ENCODE results near the gene HOXA3. TPM values are rescaled to one million over a fixed set of nuclear protein-coding genes. Genes with fewer than 3 reads are reported as not detected.

HOXA3 gene
- total and polyA plus RNA-seq, 2 of the 13 experiments (the other 11 are each of a cell fraction or from before 2014, with no cell fraction given), result 2.9 to 4.6 TPM

GRCh38 chr7:27130540-27131389, 21.6 kb downstream of the HOXA3 start, which contains the start of gene HOXA4 (continued):
- TF ChIP-seq, protein P1, sequence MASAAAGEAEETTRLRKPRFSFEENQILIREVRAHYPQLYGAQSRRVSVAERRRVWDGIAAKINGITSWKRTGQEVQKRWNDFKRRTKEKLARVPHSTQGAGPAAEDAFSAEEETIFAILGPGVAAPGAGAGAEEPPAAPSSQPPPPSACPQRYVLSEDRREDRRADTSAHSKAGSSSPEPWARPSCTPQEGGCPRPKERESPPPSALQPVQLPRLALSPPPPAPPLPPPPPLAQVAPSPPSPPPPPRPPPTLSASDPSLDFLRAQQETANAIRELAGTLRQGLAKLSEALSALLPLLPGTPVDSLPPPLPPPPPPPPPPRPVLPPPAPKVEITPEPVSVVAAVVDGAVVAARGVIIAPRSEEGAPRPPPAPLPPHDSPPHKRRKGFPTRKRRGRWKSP (CRISPR knock-in tag; IDR thresholded peaks at IDR 0.05), result peak; percentile 87
- TF ChIP-seq FLYWCH1 (CRISPR knock-in tag; IDR thresholded peaks at IDR 0.05), result no peak
- TF ChIP-seq ASH2L (IDR thresholded peaks at IDR 0.05; ENCODE audit: insufficient read length, low read depth, low read length), result peak; percentile 69
- no peak for TF ChIP-seq ZNF382 (CRISPR knock-in tag; IDR thresholded peaks at IDR 0.05; ENCODE audit: borderline replicate concordance)
- TF ChIP-seq ATAD3A (CRISPR knock-in tag; IDR thresholded peaks at IDR 0.05), result no peak
- no peak for TF ChIP-seq CEBPG (CRISPR knock-in tag; IDR thresholded peaks at IDR 0.05)
- TF ChIP-seq, protein P2, sequence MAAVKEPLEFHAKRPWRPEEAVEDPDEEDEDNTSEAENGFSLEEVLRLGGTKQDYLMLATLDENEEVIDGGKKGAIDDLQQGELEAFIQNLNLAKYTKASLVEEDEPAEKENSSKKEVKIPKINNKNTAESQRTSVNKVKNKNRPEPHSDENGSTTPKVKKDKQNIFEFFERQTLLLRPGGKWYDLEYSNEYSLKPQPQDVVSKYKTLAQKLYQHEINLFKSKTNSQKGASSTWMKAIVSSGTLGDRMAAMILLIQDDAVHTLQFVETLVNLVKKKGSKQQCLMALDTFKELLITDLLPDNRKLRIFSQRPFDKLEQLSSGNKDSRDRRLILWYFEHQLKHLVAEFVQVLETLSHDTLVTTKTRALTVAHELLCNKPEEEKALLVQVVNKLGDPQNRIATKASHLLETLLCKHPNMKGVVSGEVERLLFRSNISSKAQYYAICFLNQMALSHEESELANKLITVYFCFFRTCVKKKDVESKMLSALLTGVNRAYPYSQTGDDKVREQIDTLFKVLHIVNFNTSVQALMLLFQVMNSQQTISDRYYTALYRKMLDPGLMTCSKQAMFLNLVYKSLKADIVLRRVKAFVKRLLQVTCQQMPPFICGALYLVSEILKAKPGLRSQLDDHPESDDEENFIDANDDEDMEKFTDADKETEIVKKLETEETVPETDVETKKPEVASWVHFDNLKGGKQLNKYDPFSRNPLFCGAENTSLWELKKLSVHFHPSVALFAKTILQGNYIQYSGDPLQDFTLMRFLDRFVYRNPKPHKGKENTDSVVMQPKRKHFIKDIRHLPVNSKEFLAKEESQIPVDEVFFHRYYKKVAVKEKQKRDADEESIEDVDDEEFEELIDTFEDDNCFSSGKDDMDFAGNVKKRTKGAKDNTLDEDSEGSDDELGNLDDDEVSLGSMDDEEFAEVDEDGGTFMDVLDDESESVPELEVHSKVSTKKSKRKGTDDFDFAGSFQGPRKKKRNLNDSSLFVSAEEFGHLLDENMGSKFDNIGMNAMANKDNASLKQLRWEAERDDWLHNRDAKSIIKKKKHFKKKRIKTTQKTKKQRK (IDR thresholded peaks at IDR 0.05; ENCODE audit: low read length), result no peak
- TF ChIP-seq ZSCAN21 (CRISPR knock-in tag; IDR thresholded peaks at IDR 0.05; ENCODE audit: borderline replicate concordance), result no peak; the same call in 1 of the 2 replicates
- TF ChIP-seq, protein P3, sequence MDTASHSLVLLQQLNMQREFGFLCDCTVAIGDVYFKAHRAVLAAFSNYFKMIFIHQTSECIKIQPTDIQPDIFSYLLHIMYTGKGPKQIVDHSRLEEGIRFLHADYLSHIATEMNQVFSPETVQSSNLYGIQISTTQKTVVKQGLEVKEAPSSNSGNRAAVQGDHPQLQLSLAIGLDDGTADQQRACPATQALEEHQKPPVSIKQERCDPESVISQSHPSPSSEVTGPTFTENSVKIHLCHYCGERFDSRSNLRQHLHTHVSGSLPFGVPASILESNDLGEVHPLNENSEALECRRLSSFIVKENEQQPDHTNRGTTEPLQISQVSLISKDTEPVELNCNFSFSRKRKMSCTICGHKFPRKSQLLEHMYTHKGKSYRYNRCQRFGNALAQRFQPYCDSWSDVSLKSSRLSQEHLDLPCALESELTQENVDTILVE (CRISPR knock-in tag; IDR thresholded peaks at IDR 0.05), result no peak
- no peak for TF ChIP-seq ZEB1 (IDR thresholded peaks at IDR 0.05; ENCODE audit: insufficient replicate concordance, low read depth)
- peak; percentile 52; the same call in 1 of the 2 replicates for TF ChIP-seq ZFP37 (CRISPR knock-in tag; IDR thresholded peaks at IDR 0.05; ENCODE audit: borderline replicate concordance)
- peak; percentile 87 for TF ChIP-seq CHD2 (IDR thresholded peaks at IDR 0.05; ENCODE audit: low read depth, low read length)
- TF ChIP-seq, protein P4, sequence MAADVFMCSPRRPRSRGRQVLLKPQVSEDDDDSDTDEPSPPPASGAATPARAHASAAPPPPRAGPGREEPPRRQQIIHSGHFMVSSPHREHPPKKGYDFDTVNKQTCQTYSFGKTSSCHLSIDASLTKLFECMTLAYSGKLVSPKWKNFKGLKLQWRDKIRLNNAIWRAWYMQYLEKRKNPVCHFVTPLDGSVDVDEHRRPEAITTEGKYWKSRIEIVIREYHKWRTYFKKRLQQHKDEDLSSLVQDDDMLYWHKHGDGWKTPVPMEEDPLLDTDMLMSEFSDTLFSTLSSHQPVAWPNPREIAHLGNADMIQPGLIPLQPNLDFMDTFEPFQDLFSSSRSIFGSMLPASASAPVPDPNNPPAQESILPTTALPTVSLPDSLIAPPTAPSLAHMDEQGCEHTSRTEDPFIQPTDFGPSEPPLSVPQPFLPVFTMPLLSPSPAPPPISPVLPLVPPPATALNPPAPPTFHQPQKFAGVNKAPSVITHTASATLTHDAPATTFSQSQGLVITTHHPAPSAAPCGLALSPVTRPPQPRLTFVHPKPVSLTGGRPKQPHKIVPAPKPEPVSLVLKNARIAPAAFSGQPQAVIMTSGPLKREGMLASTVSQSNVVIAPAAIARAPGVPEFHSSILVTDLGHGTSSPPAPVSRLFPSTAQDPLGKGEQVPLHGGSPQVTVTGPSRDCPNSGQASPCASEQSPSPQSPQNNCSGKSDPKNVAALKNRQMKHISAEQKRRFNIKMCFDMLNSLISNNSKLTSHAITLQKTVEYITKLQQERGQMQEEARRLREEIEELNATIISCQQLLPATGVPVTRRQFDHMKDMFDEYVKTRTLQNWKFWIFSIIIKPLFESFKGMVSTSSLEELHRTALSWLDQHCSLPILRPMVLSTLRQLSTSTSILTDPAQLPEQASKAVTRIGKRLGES (CRISPR knock-in tag; IDR thresholded peaks at IDR 0.05; ENCODE audit: borderline replicate concordance), result no peak
- TF ChIP-seq, protein P5, sequence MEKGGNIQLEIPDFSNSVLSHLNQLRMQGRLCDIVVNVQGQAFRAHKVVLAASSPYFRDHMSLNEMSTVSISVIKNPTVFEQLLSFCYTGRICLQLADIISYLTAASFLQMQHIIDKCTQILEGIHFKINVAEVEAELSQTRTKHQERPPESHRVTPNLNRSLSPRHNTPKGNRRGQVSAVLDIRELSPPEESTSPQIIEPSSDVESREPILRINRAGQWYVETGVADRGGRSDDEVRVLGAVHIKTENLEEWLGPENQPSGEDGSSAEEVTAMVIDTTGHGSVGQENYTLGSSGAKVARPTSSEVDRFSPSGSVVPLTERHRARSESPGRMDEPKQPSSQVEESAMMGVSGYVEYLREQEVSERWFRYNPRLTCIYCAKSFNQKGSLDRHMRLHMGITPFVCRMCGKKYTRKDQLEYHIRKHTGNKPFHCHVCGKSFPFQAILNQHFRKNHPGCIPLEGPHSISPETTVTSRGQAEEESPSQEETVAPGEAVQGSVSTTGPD (CRISPR knock-in tag; IDR thresholded peaks at IDR 0.05), result no peak
- peak; percentile 63 for TF ChIP-seq CBX1 (IDR thresholded peaks at IDR 0.05; ENCODE audit: low read depth)
- TF ChIP-seq ZKSCAN1 (IDR thresholded peaks at IDR 0.05; ENCODE audit: low read length), result no peak

All from HepG2 (cell line).